ENCODE results near the gene SHISA9. TPM values are rescaled to one million over a fixed set of nuclear protein-coding genes. Genes with fewer than 3 reads are reported as not detected.

SHISA9 gene
- total and polyA plus RNA-seq, 8 donors: 0.15 to 1.3 (median 0.38) TPM; not detected in 4

DNA sequence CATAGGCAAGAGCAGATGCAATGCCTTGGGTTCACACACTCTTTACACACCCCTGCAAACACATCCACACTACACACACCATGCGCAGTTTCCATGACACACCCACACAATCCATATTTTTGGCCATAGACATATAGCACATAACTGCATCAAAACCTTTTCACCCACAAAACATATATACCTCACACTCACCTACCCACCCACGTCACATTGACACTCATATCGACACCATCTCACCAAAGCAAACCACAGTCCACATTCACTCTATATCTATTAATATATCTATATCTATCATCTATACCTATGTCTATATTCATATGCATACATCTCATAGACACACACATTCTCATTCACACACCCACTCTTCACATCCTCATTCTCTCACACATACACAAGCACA is 246.9 kb downstream of the SHISA9 start:
- H3K4me3 ChIP-seq: no peak overlapping the region
- WGBS, 5 donors: 81 to 93% (median 89%) methylated on average over 3 of the region's 3 CpGs
- no peaks in the 10 kb centered on the region for H3K4me1 ChIP-seq
- TF ChIP-seq EP300 (IDR thresholded peaks at IDR 0.05) (no peak), POLR2A (IDR thresholded peaks at IDR 0.05) (no peak), CTCF (IDR thresholded peaks at IDR 0.05) (no peak), POLR2AphosphoS5 (IDR thresholded peaks at IDR 0.05) (no peak)
- no peaks in the 10 kb centered on the region for H3K9me3 ChIP-seq
- H3K36me3 ChIP-seq: no peaks in the 10 kb centered on the region
- intact Hi-C loops (cut with DNase I; ENCODE audit: low total_unique reads): no loop called here
- H3K27ac ChIP-seq: no peak overlapping the region
- DNase-seq: no peak
- no peaks in the 10 kb centered on the region for H3K27me3 ChIP-seq

GRCh38 chr16:13148836-13149235 is 247.4 kb downstream of the SHISA9 start:
- Histone ChIP-seq H3K36me3 (no peaks in the 10 kb centered on the region), H3K27ac (no peak overlapping the region), H3K9me3 (no peaks in the 10 kb centered on the region), H3K4me3 (no peak overlapping the region), H3K27me3 (no peaks in the 10 kb centered on the region), H3K4me1 (no peaks in the 10 kb centered on the region)
- intact Hi-C loops (cut with DNase I; ENCODE audit: low total_unique reads): no loop called here
- no peak for TF ChIP-seq POLR2AphosphoS5 (IDR thresholded peaks at IDR 0.05)
- no peak for TF ChIP-seq POLR2A (IDR thresholded peaks at IDR 0.05)
- TF ChIP-seq EP300 (IDR thresholded peaks at IDR 0.05): no peak
- TF ChIP-seq CTCF (IDR thresholded peaks at IDR 0.05): no peak
- WGBS, 5 donors: 49 to 70% (median 65%) methylated on average over 3 of the region's 3 CpGs
- no peak for DNase-seq

DNA sequence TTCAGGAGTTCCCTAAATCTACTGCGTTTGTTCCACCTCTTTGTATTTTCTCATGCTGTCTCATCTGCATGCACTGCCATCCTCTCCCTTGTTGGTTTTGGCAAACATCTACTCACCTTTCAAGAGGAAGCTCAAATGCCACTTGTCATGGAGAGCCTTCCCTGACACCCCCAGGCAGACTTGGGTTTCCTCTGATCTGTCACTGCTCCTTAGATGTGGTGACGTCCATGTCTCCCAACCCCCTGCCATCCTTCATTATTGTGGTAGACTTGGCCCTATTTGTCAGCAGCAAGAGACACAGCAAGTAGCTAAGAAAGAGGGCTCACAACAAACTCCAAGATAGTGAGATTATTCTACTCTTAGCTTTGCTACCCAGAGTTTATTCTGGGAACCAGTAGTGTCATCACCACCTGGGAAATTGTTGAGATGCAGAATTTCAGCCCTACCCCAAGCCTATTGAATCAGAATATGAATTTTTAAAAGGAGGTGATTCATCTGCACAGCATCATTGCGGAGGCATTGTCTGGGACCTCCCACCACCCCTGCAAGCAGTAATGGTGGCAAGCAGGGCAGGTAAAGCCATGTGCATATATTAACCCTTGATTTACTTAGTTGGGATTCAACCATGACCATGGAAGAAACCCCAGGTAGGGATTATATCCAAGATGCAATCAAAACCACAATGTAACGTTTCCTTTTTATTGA is 248.9 kb downstream of the SHISA9 start:
- no peaks in the 10 kb centered on the region for H3K36me3 ChIP-seq
- no peaks in the 10 kb centered on the region for H3K4me1 ChIP-seq
- intact Hi-C loops (cut with DNase I; ENCODE audit: low total_unique reads): no loop called here
- DNase-seq: no peak
- TF ChIP-seq POLR2A (IDR thresholded peaks at IDR 0.05) (no peak), POLR2AphosphoS5 (IDR thresholded peaks at IDR 0.05) (no peak), CTCF (IDR thresholded peaks at IDR 0.05) (no peak), EP300 (IDR thresholded peaks at IDR 0.05) (no peak)
- H3K4me3 ChIP-seq: no peak overlapping the region
- H3K27ac ChIP-seq: no peak overlapping the region
- no peaks in the 10 kb centered on the region for H3K27me3 ChIP-seq
- H3K9me3 ChIP-seq: no peaks in the 10 kb centered on the region
- WGBS, 5 donors: 60 to 66% (median 62%) methylated on average over 4 of the region's 4 CpGs

DNA sequence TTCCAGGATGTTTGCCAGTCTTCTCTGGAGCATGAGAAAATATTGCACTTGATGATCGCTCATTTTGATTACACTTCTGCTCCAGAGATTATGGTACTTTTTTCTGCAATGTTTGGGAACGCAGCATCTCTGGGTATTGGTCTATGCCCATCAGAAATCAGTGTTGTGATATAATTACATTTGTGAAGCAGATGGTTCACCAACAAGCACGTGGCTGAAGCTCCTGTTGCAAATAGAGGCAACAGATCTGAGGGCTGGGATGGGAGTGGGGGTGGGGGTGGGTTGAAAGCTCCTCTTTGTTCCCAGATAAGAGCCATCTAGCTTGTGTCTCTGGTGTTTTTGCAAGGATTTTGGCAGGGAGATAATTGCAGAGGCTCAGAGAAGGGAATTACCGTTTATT is 252.3 kb downstream of the SHISA9 start:
- intact Hi-C loops (cut with DNase I; ENCODE audit: low total_unique reads): no loop called here
- no peaks in the 10 kb centered on the region for H3K27me3 ChIP-seq
- TF ChIP-seq CTCF (IDR thresholded peaks at IDR 0.05) (no peak), EP300 (IDR thresholded peaks at IDR 0.05) (no peak), POLR2A (IDR thresholded peaks at IDR 0.05) (no peak), POLR2AphosphoS5 (IDR thresholded peaks at IDR 0.05) (no peak)
- no peak overlapping the region for H3K27ac ChIP-seq
- 49 to 57% (median 52%) methylated on average over 4 of the region's 4 CpGs for WGBS, 5 donors
- no peaks in the 10 kb centered on the region for H3K4me1 ChIP-seq
- H3K36me3 ChIP-seq: no peaks in the 10 kb centered on the region
- DNase-seq: no peak
- H3K4me3 ChIP-seq: no peak overlapping the region
- no peaks in the 10 kb centered on the region for H3K9me3 ChIP-seq

Measured in stomach (tissue), 9 donors.